Lung (tissue), 12 donors: ENCODE data around the gene CD93. TPM values are rescaled to one million over a fixed set of nuclear protein-coding genes. Genes with fewer than 3 reads are reported as not detected.

Experiments
- ATAC-seq: fragments of 200-7000 bp; cut with Tn5 transposase; one replicate; pipeline ENCODE4 v1.9.1; 2020; ENCODE audit warnings: moderate number of reproducible peaks; ENCODE audit not compliant: insufficient read depth, low FRiP score
- DNase-seq, 3 donors: peaks; one replicate each; pipeline ENCODE4 v3.0.0-alpha.2; 2013 to 2017
- H3K27ac ChIP-seq, 2 donors: one replicate each; pipeline ENCODE4 v1.5.1; 2013; ENCODE audit warnings: mild to moderate bottlenecking in 2 of 2, moderate library complexity in 2 of 2, control low read depth in 1 of 2, inconsistent platforms in 1 of 2, low read depth in 1 of 2, low read length in 1 of 2
- H3K27me3 ChIP-seq, 3 donors: one replicate each; pipeline ENCODE4 v1.5.1; 2013; ENCODE audit warnings: low read length in 2 of 3; ENCODE audit not compliant: control insufficient read depth in 3 of 3, insufficient read depth in 3 of 3
- H3K36me3 ChIP-seq, 4 donors: one replicate each; pipeline ENCODE4 v1.5.1; 2013; ENCODE audit warnings: low read length in 4 of 4, mild to moderate bottlenecking in 1 of 4, moderate library complexity in 1 of 4; ENCODE audit not compliant: control insufficient read depth in 4 of 4, insufficient read depth in 4 of 4
- H3K4me1 ChIP-seq, 5 donors: one replicate each; pipeline ENCODE4 v1.5.1; 2013; ENCODE audit warnings: low read length in 5 of 5, mild to moderate bottlenecking in 2 of 5, moderate library complexity in 1 of 5; ENCODE audit not compliant: control insufficient read depth in 5 of 5, insufficient read depth in 5 of 5
- H3K4me3 ChIP-seq: one replicate; pipeline ENCODE4 v1.5.1; 2013; ENCODE audit warnings: mild to moderate bottlenecking, control low read depth, moderate library complexity
- H3K9ac ChIP-seq, 2 donors: one replicate each; pipeline ENCODE4 v1.5.1; 2013; ENCODE audit warnings: low read length in 2 of 2, control low read depth in 1 of 2; ENCODE audit not compliant: insufficient read depth in 1 of 2
- H3K9me3 ChIP-seq, 4 donors: one replicate each; pipeline ENCODE4 v1.5.1; 2013; ENCODE audit warnings: low read length in 3 of 4, mild to moderate bottlenecking in 1 of 4, moderate library complexity in 1 of 4; ENCODE audit not compliant: control insufficient read depth in 4 of 4, insufficient read depth in 3 of 4
- CTCF ChIP-seq: IDR thresholded peaks from 2 replicates; pipeline ENCODE4 v1.5.1; 2012; ENCODE audit warnings: mild to moderate bottlenecking; ENCODE audit errors: control extremely low read depth, extremely low read depth
- WGBS, 2 donors: extraction: QIAGEN DNeasy Blood & Tissue Kit; methylation state at CpG; one replicate each; pipeline ENCODE4 v1.1.7; 2013; 5-methylcytosine and 5-hydroxymethylcytosine counted together
- polyA plus RNA-seq, 2 donors: library from polyadenylated mRNA; stranded (reverse); fragments of 200-250 nt; gene quantifications; one replicate each; pipeline ENCODE4 v1.2.1, GENCODE V29; 2013
- total RNA-seq, 2 donors: library from RNA; depleted of rRNA in 1 of 2; stranded (reverse); fragments of >200 nt in 1 of 2; gene quantifications; one replicate each; pipeline ENCODE4 v1.2.1, GENCODE V29; 2014 to 2021
- donor health status: control.
- donor health status: control.
- donor health status: Bipolar disorder and iron deficiency.
- donor health status: healthy.
- donor health status: DM: yes; HTN: yes; CAD: no.

Gene CD93
- total and polyA plus RNA-seq, 4 donors, result 17.9 to 239 (median 126) TPM

DNA sequence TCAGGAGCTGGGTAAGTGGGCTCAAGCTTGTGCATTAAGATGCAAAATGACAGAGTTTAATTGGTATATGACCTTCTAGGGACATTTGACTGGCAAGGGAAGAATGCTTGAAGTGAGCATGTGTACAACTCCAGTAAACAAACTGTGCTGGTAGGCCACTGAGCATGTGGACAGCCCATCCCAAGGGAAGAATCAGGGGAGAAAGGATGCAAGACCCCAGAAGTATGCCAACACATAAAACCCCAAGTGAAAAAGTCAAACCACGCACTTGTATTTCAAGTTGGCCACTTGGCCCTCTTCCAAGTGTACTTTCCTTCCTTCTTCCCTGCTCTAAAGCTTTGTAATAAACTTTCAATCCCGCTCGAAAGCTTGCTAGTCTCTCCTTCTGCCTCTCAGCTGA lies 26.3 kb downstream of the CD93 start:
- Histone ChIP-seq H3K36me3 (no peaks in the 10 kb centered on the region), H3K4me3 (no peak overlapping the region), H3K27me3 (no peaks in the 10 kb centered on the region), H3K4me1 (peaks cover 8 to 71% (median 16%) of the 10 kb centered on the region in 5 donors), H3K9me3 (no peaks in the 10 kb centered on the region), H3K27ac (no peak overlapping the region), H3K9ac (no peak overlapping the region)
- ATAC-seq (no peak), DNase-seq (peak in 2 of 3 donors; percentile 38 to 77)
- TF ChIP-seq CTCF, result no peak
- 7 to 20% methylated on average over 3 of the region's 3 CpGs for WGBS, 2 donors

- peaks cover 8 to 63% (median 16%) of the 10 kb centered on the region in 5 donors for H3K4me1 ChIP-seq
- H3K9me3 ChIP-seq, result no peaks in the 10 kb centered on the region
- ATAC-seq (no peak), DNase-seq (peak; percentile 58 to 91 (median 87))
- no peaks in the 10 kb centered on the region for H3K36me3 ChIP-seq
- no peak overlapping the region for H3K27ac ChIP-seq
- H3K4me3 ChIP-seq, result no peak overlapping the region
- H3K27me3 ChIP-seq, result no peaks in the 10 kb centered on the region
- no peak overlapping the region for H3K9ac ChIP-seq
- 73 to 80% methylated on average over 3 of the region's 3 CpGs for WGBS, 2 donors
- TF ChIP-seq CTCF, result no peak
These were observed 27.1 kb downstream of the CD93 start for GRCh38 chr20:23059001-23059400.

DNA sequence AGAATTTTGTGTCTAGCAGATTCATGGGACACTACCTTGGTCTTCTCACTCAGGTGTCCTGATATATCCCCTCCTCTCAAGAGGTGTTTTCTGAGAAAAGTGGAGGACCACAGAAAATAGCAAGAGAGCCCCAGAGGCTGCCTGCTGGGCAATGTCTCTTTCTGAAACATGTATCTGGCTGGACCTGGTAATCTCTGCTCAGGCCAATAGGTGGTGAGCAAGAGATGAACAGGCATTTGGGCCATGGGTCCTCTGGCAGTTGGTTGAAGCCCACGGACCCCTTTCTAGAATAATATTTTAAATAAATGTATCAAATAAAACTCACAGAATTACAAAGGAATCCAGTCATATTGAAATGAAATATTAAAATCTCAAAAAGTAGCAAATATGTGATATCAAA lies 27.9 kb downstream of the CD93 start:
- TF ChIP-seq CTCF, result no peak
- Histone ChIP-seq H3K9ac (no peak overlapping the region), H3K27ac (no peak overlapping the region), H3K27me3 (no peaks in the 10 kb centered on the region), H3K4me3 (no peak overlapping the region), H3K36me3 (no peaks in the 10 kb centered on the region), H3K4me1 (peaks cover 7 to 56% (median 11%) of the 10 kb centered on the region in 5 donors), H3K9me3 (no peaks in the 10 kb centered on the region)
- DNase-seq, result no peak
- WGBS, 2 donors, result 64 to 71% methylated on average over 1 of the region's 1 CpG
- no peak for ATAC-seq

DNA sequence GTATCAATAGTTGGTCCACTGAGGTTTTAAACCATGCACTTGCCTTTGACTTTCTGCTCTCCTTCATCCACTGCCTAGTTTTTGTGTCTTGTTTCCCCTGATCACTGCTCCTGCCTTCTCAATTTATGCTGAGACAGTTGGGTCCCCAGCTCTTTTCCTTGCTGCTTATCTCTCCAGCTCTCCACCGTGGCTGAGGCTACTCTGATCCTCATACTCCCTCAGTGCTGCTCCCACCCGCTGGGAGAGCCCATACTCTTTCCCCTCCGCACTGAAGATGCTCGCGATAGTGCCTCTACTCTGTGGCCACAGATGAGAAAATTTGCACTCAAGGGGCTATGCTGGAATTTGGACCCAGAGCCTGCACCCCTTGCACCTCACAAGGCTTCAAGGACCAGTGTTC lies 33.2 kb downstream of the CD93 start:
- Histone ChIP-seq H3K4me3 (no peak overlapping the region), H3K4me1 (peaks cover 0 to 40% (median 4%) of the 10 kb centered on the region in 5 donors), H3K9me3 (no peaks in the 10 kb centered on the region), H3K9ac (no peak overlapping the region), H3K27me3 (peaks cover 0 to 31% (median 16%) of the 10 kb centered on the region in 3 donors), H3K36me3 (no peaks in the 10 kb centered on the region), H3K27ac (no peak overlapping the region)
- TF ChIP-seq CTCF, result no peak
- ATAC-seq (no peak), DNase-seq (no peak)
- 95% methylated on average over 5 of the region's 5 CpGs for WGBS, 2 donors
